CD8-positive, alpha-beta memory T cell (primary cell): ENCODE results near the gene SLC5A10. TPM values are rescaled to one million over a fixed set of nuclear protein-coding genes. Genes with fewer than 3 reads are reported as not detected.
"Not testable (repeated sequence)": the region's sequence is repeated elsewhere in the genome, so short reads cannot be mapped to it uniquely, and the experiment has no call there.

ENCODE experiments used
- CTCF ChIA-PET: fragments of 350-600 bp; sonication (Branson Sonifier 250); formaldehyde crosslinking; loops from one replicate; lab custom pipeline; 2021; ENCODE audit warnings: antibody characterized with exemption; lab: Charles Lee
- POLR2A ChIA-PET: fragments of 350-600 bp; sonication (Branson Sonifier 250); formaldehyde crosslinking; loops from one replicate; lab custom pipeline; 2021; ENCODE audit warnings: antibody characterized with exemption; lab: Charles Lee
- DNase-seq, 5 donors: peaks; one replicate each; pipeline versions ENCODE4 v3.0.0 to v3.0.0-alpha.2; 2020 to 2022; ENCODE audit warnings: mixed read lengths in 1 of 5
- H3K27ac ChIP-seq: one replicate; pipeline ENCODE4 v1.7.0; 2013; ENCODE audit warnings: low read depth, mild to moderate bottlenecking, low read length, moderate library complexity
- H3K27me3 ChIP-seq: 2 replicates; pipeline ENCODE4 v1.7.0; 2013; ENCODE audit warnings: low read length, mild to moderate bottlenecking; ENCODE audit not compliant: insufficient read depth, poor library complexity, severe bottlenecking
- H3K36me3 ChIP-seq: 2 replicates; pipeline ENCODE4 v1.7.0; 2013; ENCODE audit warnings: mild to moderate bottlenecking, low read length, moderate library complexity; ENCODE audit not compliant: insufficient read depth
- H3K4me1 ChIP-seq: 2 replicates; pipeline ENCODE4 v1.7.0; 2013; ENCODE audit warnings: mild to moderate bottlenecking, low read length, moderate library complexity; ENCODE audit not compliant: insufficient read depth
- H3K4me3 ChIP-seq: 2 replicates; pipeline ENCODE4 v1.7.0; 2013; ENCODE audit warnings: mild to moderate bottlenecking, low read length
- H3K9me3 ChIP-seq: 2 replicates; pipeline ENCODE4 v1.7.0; 2013; ENCODE audit warnings: mild to moderate bottlenecking, low read length
- H3K27ac Mint-ChIP-seq, 8 donors: one replicate each; pipeline ENCODE4 v1.8.0; 2020 to 2021; ENCODE audit warnings: mixed read lengths in 8 of 8, mild to moderate bottlenecking in 6 of 8, inconsistent platforms in 3 of 8, moderate library complexity in 3 of 8
- H3K27me3 Mint-ChIP-seq, 2 donors: one replicate each; pipeline ENCODE4 v1.8.0; 2020 to 2021; ENCODE audit warnings: mixed read lengths in 2 of 2, mild to moderate bottlenecking in 1 of 2, moderate library complexity in 1 of 2
- H3K36me3 Mint-ChIP-seq, 3 donors: one replicate each; pipeline ENCODE4 v1.8.0; 2020 to 2021; ENCODE audit warnings: mixed read lengths in 3 of 3, inconsistent platforms in 1 of 3, mild to moderate bottlenecking in 1 of 3
- H3K4me1 Mint-ChIP-seq, 3 donors: one replicate each; pipeline ENCODE4 v1.8.0; 2020 to 2021; ENCODE audit warnings: mixed read lengths in 3 of 3, inconsistent platforms in 1 of 3, mild to moderate bottlenecking in 1 of 3
- H3K4me3 Mint-ChIP-seq, 7 donors: one replicate each; pipeline ENCODE4 v1.8.0; 2020 to 2021; ENCODE audit warnings: mixed read lengths in 7 of 7, mild to moderate bottlenecking in 6 of 7, moderate library complexity in 4 of 7, inconsistent platforms in 2 of 7
- H3K9me3 Mint-ChIP-seq, 5 donors: one replicate each; pipeline ENCODE4 v1.8.0; 2020 to 2022; ENCODE audit warnings: mixed read lengths in 5 of 5, mild to moderate bottlenecking in 3 of 5, moderate library complexity in 2 of 5, inconsistent platforms in 1 of 5
- polyA plus RNA-seq: library from polyadenylated mRNA; unstranded; fragments of 300-500 nt; fragmentation: Illumina TruSeq; gene quantifications from one replicate; pipeline ENCODE4 v1.2.3, GENCODE V29; 2021
- total RNA-seq, 2 experiments: library from RNA; stranded (reverse); gene quantifications; one replicate each; pipeline ENCODE4 v1.2.3, GENCODE V29; 2021

The SLC5A10 gene
- total and polyA plus RNA-seq, 3 experiments from 2014 or later: not detected

GRCh38 chr17:19029740-19030139 is 77.8 kb downstream of the SLC5A10 start:
- POLR2A ChIA-PET, H3K27ac ChIP-seq, H3K36me3 ChIP-seq, DNase-seq, H3K27me3 ChIP-seq, H3K27ac Mint-ChIP-seq, H3K4me3 Mint-ChIP-seq, CTCF ChIA-PET, H3K4me1 Mint-ChIP-seq, H3K4me1 ChIP-seq, H3K27me3 Mint-ChIP-seq, H3K36me3 Mint-ChIP-seq, H3K9me3 ChIP-seq, H3K9me3 Mint-ChIP-seq, H3K4me3 ChIP-seq: not testable (repeated sequence)

DNA sequence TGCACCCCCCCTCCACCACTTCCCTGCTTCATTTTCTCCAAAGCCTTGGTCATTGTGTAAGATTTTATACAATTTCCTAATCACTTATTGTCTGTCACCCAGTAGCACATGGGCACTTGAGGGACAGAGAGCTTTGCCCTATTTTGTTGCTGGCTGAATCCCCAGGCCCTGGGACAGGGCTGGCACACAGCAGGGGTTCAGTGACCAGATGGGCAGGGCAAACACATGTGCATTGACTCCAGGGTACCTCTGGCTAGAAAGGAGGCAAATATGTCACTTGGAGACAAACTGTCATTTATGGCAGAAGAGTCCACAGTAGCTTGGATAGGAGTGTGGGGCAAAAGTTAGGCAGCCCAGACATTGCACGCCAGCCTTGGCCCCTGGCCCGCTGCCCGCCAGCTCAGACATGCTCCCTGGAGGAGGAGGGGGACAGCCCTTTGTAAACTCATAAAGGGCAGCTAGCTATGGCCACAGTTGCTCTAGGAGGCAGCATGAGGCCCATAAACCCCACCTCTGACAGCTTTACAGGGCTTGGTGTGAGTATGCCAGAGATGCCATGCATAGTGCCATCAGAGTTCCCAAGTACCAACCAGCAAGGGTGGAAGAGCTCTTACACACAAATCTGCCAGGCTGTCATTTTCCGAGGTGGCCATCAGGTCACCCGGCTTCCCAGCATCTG is 78.9 kb downstream of the SLC5A10 start:
- H3K4me1 Mint-ChIP-seq, H3K4me3 ChIP-seq, H3K9me3 Mint-ChIP-seq, H3K27ac ChIP-seq, H3K27me3 Mint-ChIP-seq, H3K4me1 ChIP-seq, CTCF ChIA-PET, H3K27me3 ChIP-seq, POLR2A ChIA-PET, H3K36me3 Mint-ChIP-seq, H3K27ac Mint-ChIP-seq, DNase-seq, H3K4me3 Mint-ChIP-seq, H3K9me3 ChIP-seq, H3K36me3 ChIP-seq: not testable (repeated sequence)

GRCh38 chr17:19031729-19032128 is 79.8 kb downstream of the SLC5A10 start:
- H3K27ac Mint-ChIP-seq, H3K4me1 Mint-ChIP-seq, H3K4me3 ChIP-seq, H3K27me3 ChIP-seq, H3K27ac ChIP-seq, H3K9me3 Mint-ChIP-seq, H3K4me1 ChIP-seq, H3K36me3 Mint-ChIP-seq, H3K36me3 ChIP-seq, CTCF ChIA-PET, H3K9me3 ChIP-seq, H3K27me3 Mint-ChIP-seq, H3K4me3 Mint-ChIP-seq, POLR2A ChIA-PET: not testable (repeated sequence)
- DNase-seq: peak in 4 of 5 donors; percentile 17 to 50 (median 31)

GRCh38 chr17:19032377-19032988 is 80.5 kb downstream of the SLC5A10 start:
- H3K4me3 Mint-ChIP-seq, H3K36me3 Mint-ChIP-seq, H3K4me3 ChIP-seq, H3K27ac Mint-ChIP-seq, H3K27me3 Mint-ChIP-seq, H3K27ac ChIP-seq, H3K9me3 Mint-ChIP-seq, CTCF ChIA-PET, H3K9me3 ChIP-seq, DNase-seq, H3K27me3 ChIP-seq, H3K36me3 ChIP-seq, H3K4me1 Mint-ChIP-seq, POLR2A ChIA-PET, H3K4me1 ChIP-seq: not testable (repeated sequence)

DNA sequence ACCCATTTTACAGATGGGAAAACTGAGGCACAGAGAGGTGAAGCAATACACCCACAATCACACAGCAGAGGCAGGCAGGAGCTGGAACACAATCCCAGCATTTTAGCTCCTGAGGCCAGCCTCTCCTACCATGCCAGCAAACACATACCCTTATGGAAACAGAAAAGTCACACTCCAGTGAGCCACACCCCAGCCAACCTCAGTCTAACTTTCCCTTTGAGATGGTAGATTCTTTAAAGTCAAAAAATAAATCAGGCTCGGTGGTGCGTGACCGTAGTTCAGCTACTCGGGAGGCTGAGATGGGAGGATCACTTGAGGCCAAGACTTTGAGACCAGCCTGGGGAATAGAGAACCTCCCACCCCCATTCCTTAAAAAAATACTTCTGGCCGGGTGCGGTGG is 84.2 kb downstream of the SLC5A10 start:
- H3K4me1 ChIP-seq, H3K4me3 ChIP-seq, H3K27me3 Mint-ChIP-seq, H3K27ac ChIP-seq, H3K27me3 ChIP-seq, H3K36me3 ChIP-seq, H3K9me3 Mint-ChIP-seq, DNase-seq, CTCF ChIA-PET, H3K27ac Mint-ChIP-seq, POLR2A ChIA-PET, H3K4me3 Mint-ChIP-seq, H3K4me1 Mint-ChIP-seq, H3K36me3 Mint-ChIP-seq, H3K9me3 ChIP-seq: not testable (repeated sequence)

GRCh38 chr17:19037547-19037946 is 85.6 kb downstream of the SLC5A10 start:
- H3K36me3 Mint-ChIP-seq, H3K4me3 ChIP-seq, H3K36me3 ChIP-seq, H3K27ac Mint-ChIP-seq, H3K9me3 Mint-ChIP-seq, H3K27ac ChIP-seq, H3K4me3 Mint-ChIP-seq, H3K9me3 ChIP-seq, DNase-seq, CTCF ChIA-PET, H3K27me3 Mint-ChIP-seq, H3K4me1 Mint-ChIP-seq, POLR2A ChIA-PET, H3K27me3 ChIP-seq, H3K4me1 ChIP-seq: not testable (repeated sequence)

GRCh38 chr17:19038007-19038406 is 86.0 kb downstream of the SLC5A10 start:
- H3K4me3 Mint-ChIP-seq, H3K4me1 Mint-ChIP-seq, DNase-seq, H3K4me1 ChIP-seq, H3K27me3 ChIP-seq, H3K27me3 Mint-ChIP-seq, H3K36me3 ChIP-seq, H3K9me3 ChIP-seq, H3K27ac ChIP-seq, H3K4me3 ChIP-seq, CTCF ChIA-PET, H3K36me3 Mint-ChIP-seq, POLR2A ChIA-PET, H3K27ac Mint-ChIP-seq, H3K9me3 Mint-ChIP-seq: not testable (repeated sequence)

- POLR2A ChIA-PET, H3K4me3 ChIP-seq, H3K36me3 ChIP-seq, H3K27me3 Mint-ChIP-seq, H3K27me3 ChIP-seq, H3K27ac ChIP-seq, H3K4me3 Mint-ChIP-seq, CTCF ChIA-PET, H3K36me3 Mint-ChIP-seq, H3K27ac Mint-ChIP-seq, H3K9me3 ChIP-seq, H3K9me3 Mint-ChIP-seq, DNase-seq, H3K4me1 Mint-ChIP-seq, H3K4me1 ChIP-seq: not testable (repeated sequence)
Observed at GRCh38 chr17:19038730-19039129, 86.8 kb downstream of the SLC5A10 start.

DNA sequence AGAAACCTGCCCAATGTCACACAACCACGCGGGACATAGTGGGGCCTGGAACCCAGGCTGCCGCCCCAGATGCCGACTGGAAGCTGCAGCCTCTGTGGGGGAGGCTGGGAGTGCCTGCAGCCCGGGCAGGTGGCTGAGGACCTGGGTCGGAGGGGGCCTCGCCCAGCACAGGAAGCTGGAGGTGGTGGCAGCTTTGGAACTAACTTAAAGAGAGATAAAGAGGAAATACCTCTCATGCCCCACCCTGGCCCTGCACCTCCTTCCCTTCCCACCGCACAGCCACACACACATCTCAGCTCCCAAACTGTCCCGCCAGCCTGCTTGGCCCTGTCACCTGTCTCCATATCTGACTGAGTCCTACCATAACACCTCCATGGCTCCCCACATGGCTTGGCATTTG is 88.4 kb downstream of the SLC5A10 start:
- H3K36me3 Mint-ChIP-seq, POLR2A ChIA-PET, H3K4me3 ChIP-seq, H3K27me3 Mint-ChIP-seq, H3K4me3 Mint-ChIP-seq, DNase-seq, H3K9me3 Mint-ChIP-seq, H3K9me3 ChIP-seq, H3K27me3 ChIP-seq, H3K4me1 ChIP-seq, CTCF ChIA-PET, H3K27ac ChIP-seq, H3K27ac Mint-ChIP-seq, H3K36me3 ChIP-seq, H3K4me1 Mint-ChIP-seq: not testable (repeated sequence)
